Lower lobe of right lung (tissue), 2 donors: ENCODE data around the gene EPHA8. TPM values are rescaled to one million over a fixed set of nuclear protein-coding genes. Genes with fewer than 3 reads are reported as not detected.
A peak's percentile ranks its signal among the peaks of the same experiment; 100 is the strongest.

Experiments
- ATAC-seq, 2 donors: fragments of 200-7000 bp; cut with Tn5 transposase; one replicate each; pipeline ENCODE4 v1.9.1; 2020 to 2022; ENCODE audit warnings: mild to moderate bottlenecking in 2 of 2, moderate library complexity in 2 of 2
- DNase-seq: peaks from one replicate; pipeline ENCODE4 v3.0.0-alpha.2; 2020
- H3K27ac ChIP-seq: fragments of 200-600 bp; one replicate; pipeline ENCODE4 v1.8.0; 2022
- H3K27me3 ChIP-seq: fragments of 200-600 bp; one replicate; pipeline ENCODE4 v1.8.0; 2022; ENCODE audit warnings: low read depth
- H3K36me3 ChIP-seq: fragments of 200-600 bp; one replicate; pipeline ENCODE4 v1.8.0; 2022; ENCODE audit warnings: mild to moderate bottlenecking
- H3K4me1 ChIP-seq: fragments of 200-600 bp; one replicate; pipeline ENCODE4 v1.8.0; 2022
- H3K4me3 ChIP-seq: fragments of 200-600 bp; one replicate; pipeline ENCODE4 v1.8.0; 2022; ENCODE audit warnings: mild to moderate bottlenecking
- H3K9me3 ChIP-seq: fragments of 200-600 bp; one replicate; pipeline ENCODE4 v1.8.0; 2022
- CTCF ChIP-seq: fragments of 200-600 bp; IDR thresholded peaks from one replicate; pipeline ENCODE4 v1.8.0; 2022; ENCODE audit warnings: antibody characterized with exemption, mild to moderate bottlenecking
- intact Hi-C: fragments of 100-400 bp; cut with DNase I; formaldehyde crosslinking; loops from one replicate; pipeline ENCODE4 v1.11.0; 2022
- total RNA-seq: library from RNA; stranded (reverse); fragmentation: NEBNext Ultra II Directional; extraction: Animal tissue kit (Norgen Biotek cat#: 25700); gene quantifications from one replicate; pipeline ENCODE4 v1.2.1, GENCODE V29; 2021
- donor health status: DM: no; HTN: yes; CAD: no; lungs with severe emphysema.

The EPHA8 gene
- total RNA-seq, 1 donor from 2014 or later: not detected

- Histone ChIP-seq H3K4me1 (no peaks in the 10 kb centered on the region), H3K4me3 (no peak overlapping the region), H3K9me3 (no peaks in the 10 kb centered on the region), H3K36me3 (no peaks in the 10 kb centered on the region), H3K27me3 (peaks cover 35% of the 10 kb centered on the region), H3K27ac (no peak overlapping the region)
- intact Hi-C loops: no loop called here
- no peak for TF ChIP-seq CTCF
- ATAC-seq (no peak), DNase-seq (peak; percentile 14)
Observed at GRCh38 chr1:22612671-22613571, 49.6 kb downstream of the EPHA8 start.

- peak; percentile 3 for DNase-seq
- ATAC-seq: no peak
- Histone ChIP-seq H3K27ac (no peak overlapping the region), H3K4me3 (no peak overlapping the region), H3K9me3 (no peaks in the 10 kb centered on the region), H3K36me3 (no peaks in the 10 kb centered on the region), H3K4me1 (no peaks in the 10 kb centered on the region), H3K27me3 (peaks cover 40% of the 10 kb centered on the region)
- no peak for TF ChIP-seq CTCF
- intact Hi-C loops: no loop called here
Observed at GRCh38 chr1:22613572-22613918, 50.3 kb downstream of the EPHA8 start.

GRCh38 chr1:22613951-22614350, 50.7 kb downstream of the EPHA8 start:
- Histone ChIP-seq H3K27me3 (peaks cover 40% of the 10 kb centered on the region), H3K4me1 (no peaks in the 10 kb centered on the region), H3K4me3 (no peak overlapping the region), H3K9me3 (no peaks in the 10 kb centered on the region), H3K27ac (no peak overlapping the region), H3K36me3 (no peaks in the 10 kb centered on the region)
- no peak for TF ChIP-seq CTCF
- intact Hi-C loops: no loop called here
- ATAC-seq (no peak), DNase-seq (peak; percentile 24)

GRCh38 chr1:22615886-22616285, 52.6 kb downstream of the EPHA8 start:
- Histone ChIP-seq H3K27ac (no peak overlapping the region), H3K36me3 (no peaks in the 10 kb centered on the region), H3K4me3 (no peak overlapping the region), H3K4me1 (no peaks in the 10 kb centered on the region), H3K9me3 (no peaks in the 10 kb centered on the region), H3K27me3 (peaks cover 47% of the 10 kb centered on the region)
- TF ChIP-seq CTCF: no peak
- ATAC-seq: peak in 1 of 2 donors; percentile 17
- intact Hi-C loops: no loop called here
- no peak for DNase-seq

- no peak overlapping the region for H3K27ac ChIP-seq
- no peak for TF ChIP-seq CTCF
- H3K27me3 ChIP-seq: peaks cover 53% of the 10 kb centered on the region
- H3K4me1 ChIP-seq: no peaks in the 10 kb centered on the region
- DNase-seq (no peak), ATAC-seq (no peak)
- H3K4me3 ChIP-seq: no peak overlapping the region
- intact Hi-C loops: no loop called here
- H3K36me3 ChIP-seq: no peaks in the 10 kb centered on the region
- H3K9me3 ChIP-seq: no peaks in the 10 kb centered on the region
Observed at GRCh38 chr1:22616571-22616970, 53.3 kb downstream of the EPHA8 start.
